GM18526 (cell line): Measurements from ENCODE around the gene RABGAP1L.

ENCODE experiments used
- POLR2A ChIP-seq: IDR thresholded peaks from 3 replicates; pipeline ENCODE4 v1.6.1; 2011; ENCODE audit not compliant: insufficient read length; ENCODE audit errors: extremely low read depth

RABGAP1L gene

DNA sequence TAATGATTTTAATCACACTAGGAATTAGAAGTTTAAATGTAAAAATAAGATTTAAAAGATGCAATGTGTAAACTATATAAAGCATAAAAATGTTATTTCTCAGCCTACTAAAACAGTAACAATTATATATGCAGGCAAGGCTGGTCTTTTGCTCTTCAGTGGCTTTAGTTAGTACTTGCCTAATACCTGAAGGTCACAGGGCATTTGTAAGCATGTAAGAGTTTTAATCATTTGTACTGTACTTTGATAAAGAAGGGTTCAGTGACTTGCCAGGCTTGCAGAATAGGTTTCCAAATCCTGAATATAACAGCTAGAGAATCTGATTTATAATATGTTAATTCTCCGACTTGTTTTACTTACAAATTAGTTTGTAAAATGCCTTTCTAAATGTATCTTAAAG lies 545.0 kb downstream of the RABGAP1L start:
- no peak for TF ChIP-seq POLR2A

DNA sequence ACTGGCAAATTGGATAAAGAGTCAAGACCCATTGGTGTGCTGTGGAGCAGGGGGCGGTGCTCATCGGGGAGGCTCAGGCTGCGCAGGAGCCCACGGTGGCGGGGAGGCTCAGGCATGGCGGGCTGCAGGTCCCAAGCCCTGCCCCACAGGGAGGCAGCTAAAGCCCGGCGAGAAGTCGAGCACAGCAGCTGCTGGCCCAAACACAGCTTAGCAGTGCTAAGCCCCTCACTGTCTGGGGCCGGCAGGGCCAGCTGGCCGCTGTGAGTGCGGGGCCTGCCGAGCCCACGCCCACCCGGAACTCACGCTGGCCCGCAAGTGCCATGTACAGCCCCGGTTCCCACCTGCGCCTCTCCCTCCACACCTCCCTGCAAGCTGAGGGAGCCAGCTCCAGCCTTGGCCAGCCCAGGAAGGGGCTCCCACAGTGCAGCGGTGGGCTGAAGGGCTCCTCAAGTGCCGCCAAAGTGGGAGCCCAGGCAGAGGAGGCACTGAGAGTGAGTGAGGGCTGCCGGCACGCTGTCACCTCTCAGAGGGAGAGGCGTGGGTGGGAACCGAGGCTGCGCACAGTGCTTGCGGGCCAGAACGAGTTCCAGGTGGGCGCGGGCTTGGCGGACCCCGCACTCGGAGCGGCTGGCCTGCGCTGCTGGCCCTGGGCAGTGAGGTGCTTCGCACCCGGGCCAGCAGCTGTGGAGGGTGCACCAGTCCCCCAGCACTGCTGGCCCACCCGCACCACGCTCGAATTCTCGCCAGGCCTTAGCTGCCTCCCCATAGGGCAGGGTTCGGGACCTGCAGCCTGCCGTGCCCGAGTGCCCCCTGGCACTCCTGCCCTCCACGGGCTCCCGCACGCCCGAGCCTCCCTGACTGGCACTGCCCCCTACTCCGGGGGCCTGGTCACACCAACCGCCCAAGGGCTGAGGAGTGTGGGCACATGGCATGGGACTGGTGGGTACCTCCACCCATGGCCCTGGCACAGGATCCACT lies 551.8 kb downstream of the RABGAP1L start:
- no peak for TF ChIP-seq POLR2A

DNA sequence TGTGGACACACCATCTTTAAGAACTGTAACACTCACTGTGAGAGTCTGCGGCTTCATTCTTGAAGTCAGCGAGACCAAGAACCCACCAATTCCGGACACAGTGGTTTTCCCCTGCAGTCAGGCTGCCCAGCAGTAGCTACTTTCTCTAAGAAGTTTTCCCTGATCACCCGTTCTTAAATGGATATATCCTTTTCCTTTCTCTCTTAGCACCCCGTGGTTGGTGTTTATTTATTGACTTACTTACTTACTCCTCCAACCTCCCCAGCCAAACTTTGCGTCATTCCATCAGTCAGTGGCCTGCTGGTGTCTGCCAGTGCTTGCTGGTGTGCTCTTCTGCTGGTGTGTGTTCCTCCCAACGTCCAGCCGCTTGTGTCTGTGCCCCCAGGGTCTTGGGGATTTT lies 553.2 kb downstream of the RABGAP1L start:
- TF ChIP-seq POLR2A: no peak

DNA sequence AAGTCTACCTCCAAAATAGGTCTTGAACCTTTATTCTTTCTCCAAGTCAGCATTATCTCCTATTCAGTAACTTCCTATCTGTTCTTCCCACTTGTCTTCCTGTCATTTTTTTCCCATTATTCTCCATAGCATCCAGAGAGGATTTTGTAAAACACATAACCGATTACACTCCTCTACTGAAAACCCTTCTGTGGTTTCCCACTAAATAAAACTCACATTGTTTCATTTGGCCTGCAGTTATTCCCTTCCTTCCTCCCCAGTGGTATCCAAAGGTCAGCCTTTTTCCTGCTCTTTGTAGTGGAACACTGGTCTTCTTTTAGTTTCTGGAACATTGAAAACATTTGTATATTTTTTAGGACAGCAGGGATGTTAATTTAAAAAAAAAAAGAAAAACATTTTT lies 554.5 kb downstream of the RABGAP1L start:
- TF ChIP-seq POLR2A: no peak

DNA sequence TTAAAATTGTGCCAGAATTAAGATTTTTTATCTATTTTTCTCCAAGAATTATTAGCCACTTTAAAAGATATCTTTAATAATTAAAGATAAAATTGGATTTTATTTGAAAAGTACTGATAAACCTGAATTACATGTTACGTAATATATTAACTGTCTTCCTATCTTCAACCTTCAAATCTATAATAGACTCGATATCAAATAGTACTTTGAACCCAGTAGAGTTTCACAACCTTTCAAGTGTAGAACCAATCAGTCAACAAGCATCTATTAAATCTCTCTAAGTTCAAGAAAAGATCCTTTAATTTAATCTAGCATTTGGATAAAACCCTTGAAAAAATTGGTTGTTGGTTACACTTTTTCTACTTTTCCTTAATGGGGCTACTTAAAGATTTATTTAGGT lies 559.9 kb downstream of the RABGAP1L start:
- no peak for TF ChIP-seq POLR2A

DNA sequence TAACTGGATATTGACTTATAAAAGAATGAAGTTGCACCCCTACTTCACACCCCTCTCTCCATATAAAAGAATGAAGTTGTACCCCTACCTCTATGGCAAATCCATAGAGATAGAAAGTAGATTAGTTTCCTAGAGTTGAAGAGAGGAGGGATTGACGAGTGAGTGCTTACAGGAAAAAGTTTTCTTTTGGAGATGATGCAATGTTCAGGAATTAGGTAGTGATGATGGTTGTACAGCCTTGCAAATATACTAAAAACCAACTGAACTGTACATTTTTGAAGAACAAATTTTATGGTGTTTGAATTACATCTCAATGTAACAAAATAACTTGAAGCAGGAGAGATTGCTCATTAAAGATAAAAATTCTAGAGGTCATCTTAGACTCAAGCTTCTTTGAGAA lies 561.3 kb downstream of the RABGAP1L start:
- TF ChIP-seq POLR2A: no peak

DNA sequence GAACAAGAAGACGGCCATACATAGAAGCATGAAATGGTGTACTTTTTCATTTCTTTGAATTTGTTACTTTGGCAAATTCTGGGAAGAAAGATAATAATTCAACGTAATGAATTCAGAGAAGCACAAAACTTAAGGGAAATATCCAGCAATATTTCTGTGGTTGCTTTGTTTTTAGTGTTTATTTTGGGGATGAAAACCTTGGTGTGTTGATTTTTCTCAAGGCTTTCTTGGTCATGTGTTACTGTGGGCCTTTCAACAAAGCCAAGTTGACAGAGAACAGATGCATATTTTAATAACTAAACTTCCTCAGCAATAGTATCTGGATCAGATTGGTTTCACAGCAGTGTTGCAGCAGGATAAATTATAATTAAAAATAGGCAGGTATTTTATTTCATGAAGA lies 561.9 kb downstream of the RABGAP1L start:
- TF ChIP-seq POLR2A: no peak

DNA sequence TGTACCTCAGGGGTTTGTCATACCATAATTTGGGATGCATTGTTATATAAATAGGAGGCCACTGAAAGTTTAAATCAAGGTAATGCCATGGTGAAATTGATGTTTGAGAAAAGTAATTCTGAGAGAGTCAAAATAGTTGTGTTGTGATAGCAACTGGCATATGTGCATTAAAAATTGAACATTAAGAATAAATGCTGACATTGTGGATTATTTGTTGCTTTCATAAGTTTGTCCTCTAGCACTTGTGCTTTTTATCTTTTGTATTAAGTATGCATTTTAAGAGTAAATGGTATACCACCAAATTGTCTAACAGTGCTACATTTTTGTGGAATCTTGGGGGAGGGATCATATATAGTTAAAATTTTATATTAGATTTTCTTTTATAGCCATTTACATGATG lies 564.5 kb downstream of the RABGAP1L start:
- no peak for TF ChIP-seq POLR2A

DNA sequence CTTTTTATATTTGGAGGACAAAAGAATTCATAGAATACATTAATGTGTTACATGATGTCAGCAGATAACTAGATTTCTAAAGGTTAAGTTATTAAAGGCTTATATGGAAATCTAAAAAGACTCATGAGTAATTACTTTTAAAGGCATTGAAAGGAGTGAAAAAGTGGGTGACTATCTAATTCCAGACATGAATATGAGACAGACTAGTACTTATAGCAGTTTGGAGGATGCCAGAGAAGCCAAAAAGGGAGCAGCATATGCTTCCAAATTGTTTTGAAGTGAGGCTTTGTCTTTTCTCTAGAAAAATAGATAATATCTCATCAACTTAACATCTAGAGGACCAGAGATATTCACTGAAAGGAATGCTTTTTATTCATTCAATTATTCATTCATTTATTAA lies 564.9 kb downstream of the RABGAP1L start:
- no peak for TF ChIP-seq POLR2A

DNA sequence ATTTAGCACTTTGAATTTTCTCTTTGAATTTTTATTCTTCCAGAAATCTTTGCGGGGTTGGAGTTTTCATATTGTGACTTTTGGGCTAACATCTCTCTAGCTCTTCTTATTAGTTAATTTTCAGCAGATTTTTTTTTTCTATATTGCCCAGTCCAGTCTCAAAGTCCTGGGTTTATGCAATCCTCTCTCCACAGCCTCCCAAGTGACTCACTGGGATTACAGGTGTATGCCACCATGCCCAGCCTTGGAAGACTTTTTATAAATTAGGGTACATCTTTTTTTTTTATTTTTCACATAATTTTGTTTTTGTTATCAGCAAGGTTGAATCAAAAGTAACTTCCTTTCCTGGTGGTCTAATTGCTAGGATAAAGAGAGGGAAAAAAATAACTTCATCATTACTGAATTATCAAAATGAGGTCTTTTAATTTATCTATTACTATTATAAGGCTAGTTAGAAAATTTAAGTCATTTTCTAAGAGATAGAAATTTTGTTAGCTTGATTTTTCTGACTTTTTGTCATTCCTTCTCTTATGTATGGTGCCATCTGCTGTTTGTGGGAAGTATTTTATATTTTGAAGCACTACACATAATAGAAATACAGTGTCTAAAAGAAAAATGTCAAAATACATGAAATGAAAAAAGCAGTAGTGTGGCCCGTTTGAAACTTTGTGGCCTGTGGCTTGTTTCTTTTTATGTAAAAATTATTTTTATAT lies 567.0 kb downstream of the RABGAP1L start:
- no peak for TF ChIP-seq POLR2A

DNA sequence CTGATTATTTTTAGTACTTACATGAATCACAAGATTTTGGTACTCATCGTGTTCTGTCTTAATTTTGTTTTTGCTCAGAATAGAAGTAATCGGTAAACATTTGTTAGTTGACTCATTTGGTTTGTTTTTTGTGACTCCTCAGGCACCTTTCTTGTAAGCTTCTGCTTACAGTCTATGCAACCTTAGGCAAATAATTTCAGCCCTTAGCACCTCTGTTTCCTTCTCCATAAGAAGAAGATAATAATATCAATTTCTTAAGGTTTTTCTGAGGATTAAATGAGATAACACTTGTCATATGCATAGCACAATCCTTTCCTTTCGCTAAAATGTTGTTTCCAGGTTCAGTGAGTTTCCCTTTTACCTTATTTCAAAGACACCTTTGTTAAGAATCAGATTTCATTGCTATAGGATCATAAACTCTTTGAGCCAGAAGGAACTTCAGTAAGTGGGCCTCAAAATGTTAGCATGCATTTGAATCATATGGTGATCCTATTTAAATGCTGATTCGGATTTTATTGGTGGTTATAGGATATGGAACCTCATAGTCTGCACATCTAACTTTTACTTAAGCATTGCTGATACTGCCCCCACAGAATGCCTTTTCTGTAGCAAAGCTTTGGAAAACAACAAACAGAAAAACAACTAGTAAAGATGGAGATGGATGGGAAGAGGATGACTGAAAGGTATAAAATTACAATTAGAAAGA lies 567.7 kb downstream of the RABGAP1L start:
- no peak for TF ChIP-seq POLR2A

DNA sequence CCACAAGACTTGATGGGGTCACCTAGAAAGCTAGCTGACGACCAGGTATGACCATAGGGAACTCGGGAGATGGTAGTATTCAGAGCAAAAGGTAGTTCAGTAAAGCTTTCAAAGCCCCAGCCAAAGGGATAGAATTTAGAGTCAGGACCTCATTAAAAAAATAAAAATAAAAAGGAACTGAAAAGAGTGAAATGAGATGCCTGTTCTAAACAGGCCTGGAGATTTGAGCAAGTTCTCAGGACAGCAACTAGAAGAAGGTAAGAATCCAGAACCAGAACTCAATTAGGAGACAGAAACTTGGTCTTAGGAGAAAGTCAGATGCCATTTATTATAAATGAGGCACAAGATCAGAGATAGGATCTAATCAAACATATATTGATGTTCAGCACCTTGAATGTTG lies 575.0 kb downstream of the RABGAP1L start:
- TF ChIP-seq POLR2A: no peak

DNA sequence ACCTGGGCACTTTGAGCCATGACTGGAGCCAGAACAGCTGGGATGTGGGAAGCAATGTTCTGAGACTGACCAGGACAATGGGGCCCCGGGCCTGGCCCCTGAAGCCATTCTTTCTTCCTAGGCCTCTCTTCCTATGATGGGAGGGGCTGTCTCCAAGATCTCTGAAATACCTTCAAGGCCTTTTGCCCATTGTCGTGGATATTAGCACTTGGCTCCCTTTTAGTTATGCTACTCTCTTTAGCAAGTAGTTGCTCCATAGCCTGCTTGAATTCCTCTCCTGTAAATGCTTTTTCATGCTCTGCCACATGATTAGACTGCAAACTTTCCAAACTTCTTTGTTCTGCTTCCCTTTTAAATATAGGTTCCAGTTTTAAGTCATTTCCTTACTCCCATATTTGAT lies 577.5 kb downstream of the RABGAP1L start:
- TF ChIP-seq POLR2A: no peak

DNA sequence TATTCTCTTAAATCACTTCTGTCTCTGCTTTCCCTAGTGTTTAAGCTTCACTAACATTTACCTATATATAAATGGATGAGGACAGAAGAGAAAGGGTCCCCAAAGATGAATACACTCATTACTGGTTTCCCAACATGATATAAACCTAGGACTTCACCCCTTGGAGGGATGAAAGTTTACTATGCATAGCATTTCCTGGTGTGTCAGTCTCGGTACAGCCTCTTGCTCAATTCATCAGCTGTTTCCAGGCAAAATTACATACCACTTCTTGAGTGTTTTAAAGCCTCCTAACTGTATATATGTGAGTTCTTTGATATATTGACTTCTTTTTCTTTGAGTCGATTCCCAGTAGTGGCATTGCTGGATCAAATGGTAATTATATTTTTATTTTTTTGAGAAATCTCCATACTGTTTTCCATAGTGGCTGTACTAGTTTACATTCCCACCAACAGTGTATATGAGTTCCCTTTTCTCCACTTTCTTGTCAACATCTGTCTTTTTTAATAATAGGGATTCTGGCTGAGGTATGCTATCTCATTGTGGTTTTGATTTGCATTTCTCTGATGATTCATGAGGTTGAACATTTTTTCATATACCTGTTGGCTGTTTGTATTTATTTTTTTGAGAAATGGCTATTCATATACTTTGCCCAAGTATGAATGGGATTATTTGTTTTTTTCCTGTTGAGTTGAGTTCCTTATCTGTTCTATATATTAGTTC lies 581.1 kb downstream of the RABGAP1L start:
- no peak for TF ChIP-seq POLR2A

DNA sequence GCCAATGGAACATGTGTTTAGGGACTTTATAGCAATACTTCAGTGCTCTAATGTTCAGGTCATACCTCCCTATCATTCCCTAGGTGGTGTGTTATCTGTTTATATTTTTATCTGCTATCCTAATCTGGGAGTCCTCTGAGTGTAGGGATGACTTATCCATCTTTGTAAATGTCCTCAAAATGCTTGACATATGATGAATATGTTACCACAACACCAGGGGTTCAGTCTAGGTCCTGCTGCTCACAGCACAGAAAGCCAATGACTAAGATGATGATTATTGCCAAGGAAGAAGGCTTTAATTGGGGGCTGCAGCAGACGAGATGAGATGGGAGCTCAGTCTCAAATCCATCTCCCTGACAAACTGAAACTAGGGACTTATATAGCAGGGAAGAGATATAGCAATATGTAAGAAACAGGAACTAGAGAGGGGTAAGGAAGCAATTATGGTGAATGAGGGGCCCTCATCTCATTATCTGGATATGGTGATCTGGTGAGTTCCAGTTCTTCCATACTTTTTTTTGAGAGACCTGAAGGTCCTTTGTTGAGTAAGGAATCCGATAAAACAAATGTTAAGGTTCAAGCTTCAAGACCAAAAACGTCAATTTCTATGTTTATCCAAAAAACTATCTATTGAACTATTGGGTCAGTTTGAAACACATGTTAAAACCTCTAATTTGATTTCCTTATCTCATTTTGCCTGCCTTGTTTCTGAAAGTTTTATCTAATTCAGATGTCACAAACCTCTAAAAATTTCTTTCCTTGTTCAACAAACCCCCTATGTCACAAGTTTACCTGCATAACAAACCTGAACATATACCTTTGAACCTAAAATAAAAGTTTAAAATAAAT lies 583.7 kb downstream of the RABGAP1L start:
- no peak for TF ChIP-seq POLR2A
